Memory B cell (primary cell): ENCODE results near the gene TEAD1.

ENCODE experiments used
- ATAC-seq: fragments of 150-1000 bp; cut with Tn5 transposase; 2 replicates; pipeline ENCODE4 v1.10.0; 2021; ENCODE audit warnings: low read depth, mild to moderate bottlenecking, moderate library complexity
- DNase-seq, 2 donors: peaks; one replicate each; pipeline ENCODE4 v3.0.0; 2022; ENCODE audit warnings: low spot score in 2 of 2
- H3K27ac Mint-ChIP-seq: one replicate; pipeline ENCODE4 v1.8.0; 2022; ENCODE audit warnings: mild to moderate bottlenecking, moderate library complexity, mixed read lengths
- H3K27me3 Mint-ChIP-seq: one replicate; pipeline ENCODE4 v1.8.0; 2022; ENCODE audit warnings: mixed read lengths
- H3K36me3 Mint-ChIP-seq: one replicate; pipeline ENCODE4 v1.8.0; 2022; ENCODE audit warnings: mild to moderate bottlenecking, mixed read lengths
- H3K4me1 Mint-ChIP-seq: one replicate; pipeline ENCODE4 v1.8.0; 2022; ENCODE audit warnings: mixed read lengths
- H3K4me3 Mint-ChIP-seq: one replicate; pipeline ENCODE4 v1.8.0; 2022; ENCODE audit warnings: mild to moderate bottlenecking, moderate library complexity, mixed read lengths
- H3K9me3 Mint-ChIP-seq: one replicate; pipeline ENCODE4 v1.8.0; 2022; ENCODE audit warnings: mixed read lengths

The TEAD1 gene

GRCh38 chr11:12786891-12787290, 112.7 kb downstream of the TEAD1 start:
- DNase-seq, result no peak
- H3K36me3 Mint-ChIP-seq, result no peaks in the 10 kb centered on the region
- H3K9me3 Mint-ChIP-seq, result no peaks in the 10 kb centered on the region
- no peak overlapping the region for H3K27ac Mint-ChIP-seq
- no peak overlapping the region for H3K4me3 Mint-ChIP-seq
- H3K4me1 Mint-ChIP-seq, result no peaks in the 10 kb centered on the region
- H3K27me3 Mint-ChIP-seq, result peaks cover 3% of the 10 kb centered on the region
- no peak for ATAC-seq

- DNase-seq, result no peak
- no peaks in the 10 kb centered on the region for H3K9me3 Mint-ChIP-seq
Measured at GRCh38 chr11:12787847-12788246, 113.6 kb downstream of the TEAD1 start.

GRCh38 chr11:12789054-12789453, 114.8 kb downstream of the TEAD1 start:
- Mint-ChIP-seq H3K4me3 (no peak overlapping the region), H3K4me1 (no peaks in the 10 kb centered on the region), H3K9me3 (no peaks in the 10 kb centered on the region), H3K36me3 (no peaks in the 10 kb centered on the region), H3K27ac (no peak overlapping the region), H3K27me3 (no peaks in the 10 kb centered on the region)
- ATAC-seq (no peak), DNase-seq (no peak)

More at GRCh38 chr11:12787847-12788246, 113.6 kb downstream of the TEAD1 start:
- no peaks in the 10 kb centered on the region for H3K27me3 Mint-ChIP-seq
- no peaks in the 10 kb centered on the region for H3K36me3 Mint-ChIP-seq
- no peak overlapping the region for H3K4me3 Mint-ChIP-seq
- no peaks in the 10 kb centered on the region for H3K4me1 Mint-ChIP-seq
- H3K27ac Mint-ChIP-seq, result no peak overlapping the region
- no peak for ATAC-seq

GRCh38 chr11:12789596-12790215, 115.5 kb downstream of the TEAD1 start:
- no peaks in the 10 kb centered on the region for H3K27me3 Mint-ChIP-seq
- H3K36me3 Mint-ChIP-seq, result no peaks in the 10 kb centered on the region
- no peak overlapping the region for H3K27ac Mint-ChIP-seq
- DNase-seq (no peak), ATAC-seq (no peak)
- H3K4me1 Mint-ChIP-seq, result no peaks in the 10 kb centered on the region
- no peak overlapping the region for H3K4me3 Mint-ChIP-seq
- H3K9me3 Mint-ChIP-seq, result no peaks in the 10 kb centered on the region

GRCh38 chr11:12790861-12791616, 116.8 kb downstream of the TEAD1 start:
- DNase-seq (no peak), ATAC-seq (no peak)
- H3K27me3 Mint-ChIP-seq, result peaks cover 2% of the 10 kb centered on the region
- no peak overlapping the region for H3K4me3 Mint-ChIP-seq
- H3K27ac Mint-ChIP-seq, result no peak overlapping the region
- no peaks in the 10 kb centered on the region for H3K36me3 Mint-ChIP-seq
- no peaks in the 10 kb centered on the region for H3K4me1 Mint-ChIP-seq
- H3K9me3 Mint-ChIP-seq, result no peaks in the 10 kb centered on the region

- ATAC-seq (no peak), DNase-seq (no peak)
- Mint-ChIP-seq H3K36me3 (no peaks in the 10 kb centered on the region), H3K27ac (no peak overlapping the region), H3K4me1 (no peaks in the 10 kb centered on the region), H3K9me3 (no peaks in the 10 kb centered on the region), H3K27me3 (peaks cover 2% of the 10 kb centered on the region), H3K4me3 (no peak overlapping the region)
Measured at GRCh38 chr11:12792018-12792417, 117.8 kb downstream of the TEAD1 start.

- H3K27me3 Mint-ChIP-seq, result peaks cover 2% of the 10 kb centered on the region
- no peaks in the 10 kb centered on the region for H3K4me1 Mint-ChIP-seq
- no peak overlapping the region for H3K4me3 Mint-ChIP-seq
- no peak overlapping the region for H3K27ac Mint-ChIP-seq
- peaks cover 1% of the 10 kb centered on the region for H3K9me3 Mint-ChIP-seq
- ATAC-seq, result no peak
- no peaks in the 10 kb centered on the region for H3K36me3 Mint-ChIP-seq
- DNase-seq, result no peak
Measured at GRCh38 chr11:12792590-12792989, 118.4 kb downstream of the TEAD1 start.

GRCh38 chr11:12793065-12793464, 118.8 kb downstream of the TEAD1 start:
- Mint-ChIP-seq H3K36me3 (no peaks in the 10 kb centered on the region), H3K4me3 (no peak overlapping the region), H3K27me3 (peaks cover 2% of the 10 kb centered on the region), H3K27ac (no peak overlapping the region), H3K9me3 (peaks cover 1% of the 10 kb centered on the region), H3K4me1 (no peaks in the 10 kb centered on the region)
- ATAC-seq (no peak), DNase-seq (no peak)

- Mint-ChIP-seq H3K27ac (no peak overlapping the region), H3K4me1 (no peaks in the 10 kb centered on the region), H3K4me3 (no peak overlapping the region), H3K9me3 (peaks cover 1% of the 10 kb centered on the region), H3K27me3 (peaks cover 2% of the 10 kb centered on the region), H3K36me3 (no peaks in the 10 kb centered on the region)
- DNase-seq (no peak), ATAC-seq (no peak)
Measured at GRCh38 chr11:12793506-12793905, 119.3 kb downstream of the TEAD1 start.

- peaks cover 3% of the 10 kb centered on the region for H3K27me3 Mint-ChIP-seq
- DNase-seq (no peak), ATAC-seq (no peak)
- no peaks in the 10 kb centered on the region for H3K4me1 Mint-ChIP-seq
- H3K36me3 Mint-ChIP-seq, result no peaks in the 10 kb centered on the region
- H3K27ac Mint-ChIP-seq, result no peak overlapping the region
- H3K9me3 Mint-ChIP-seq, result peaks cover 1% of the 10 kb centered on the region
- H3K4me3 Mint-ChIP-seq, result no peak overlapping the region
Measured at GRCh38 chr11:12794576-12795230, 120.5 kb downstream of the TEAD1 start.

- Mint-ChIP-seq H3K27me3 (peaks cover 8% of the 10 kb centered on the region), H3K4me1 (no peaks in the 10 kb centered on the region), H3K4me3 (no peak overlapping the region), H3K27ac (no peak overlapping the region), H3K9me3 (peaks cover 1% of the 10 kb centered on the region), H3K36me3 (no peaks in the 10 kb centered on the region)
- ATAC-seq, result no peak
- DNase-seq, result no peak
Measured at GRCh38 chr11:12797996-12798395, 123.8 kb downstream of the TEAD1 start.

GRCh38 chr11:12798609-12799011, 124.4 kb downstream of the TEAD1 start:
- Mint-ChIP-seq H3K9me3 (peaks cover 1% of the 10 kb centered on the region), H3K27me3 (peaks cover 10% of the 10 kb centered on the region), H3K4me3 (no peak overlapping the region), H3K36me3 (no peaks in the 10 kb centered on the region), H3K4me1 (no peaks in the 10 kb centered on the region), H3K27ac (no peak overlapping the region)
- DNase-seq (no peak), ATAC-seq (no peak)

- H3K36me3 Mint-ChIP-seq, result no peaks in the 10 kb centered on the region
- DNase-seq (no peak), ATAC-seq (no peak)
- H3K27me3 Mint-ChIP-seq, result peaks cover 12% of the 10 kb centered on the region
- no peak overlapping the region for H3K4me3 Mint-ChIP-seq
- H3K9me3 Mint-ChIP-seq, result peaks cover 1% of the 10 kb centered on the region
- H3K4me1 Mint-ChIP-seq, result no peaks in the 10 kb centered on the region
- H3K27ac Mint-ChIP-seq, result no peak overlapping the region
Measured at GRCh38 chr11:12799334-12799835, 125.2 kb downstream of the TEAD1 start.

- ATAC-seq, result no peak
- Mint-ChIP-seq H3K4me3 (no peak overlapping the region), H3K36me3 (no peaks in the 10 kb centered on the region), H3K27ac (no peak overlapping the region), H3K9me3 (peaks cover 1% of the 10 kb centered on the region), H3K27me3 (peaks cover 11% of the 10 kb centered on the region), H3K4me1 (no peaks in the 10 kb centered on the region)
- no peak for DNase-seq
Measured at GRCh38 chr11:12800032-12800671, 125.9 kb downstream of the TEAD1 start.
